Measurements from ENCODE around the gene F13B.

- TF ChIP-seq CTCF (IDR thresholded peaks at IDR 0.05; ENCODE audit: low read depth, low read length) (no peak), EZH2phosphoT487 (IDR thresholded peaks at IDR 0.05; ENCODE audit: low read depth) (no peak)
Observed at GRCh38 chr1:197062692-197063091, 4.4 kb downstream of the F13B start.
